Pericardium fibroblast (primary cell): ENCODE data around the gene CHIA. TPM values are rescaled to one million over a fixed set of nuclear protein-coding genes. Genes with fewer than 3 reads are reported as not detected.

Experiments
- total RNA-seq: library from RNA; depleted of rRNA; stranded (reverse); fragments of >200 nt; gene quantifications from 2 replicates; pipeline ENCODE4 v1.2.3, GENCODE V29; 2015

Gene CHIA
- total RNA-seq = not detected in 2 replicates

GRCh38 chr1:111290630-111291029 lies at the start of gene CHIA:
Gene CHIA, plus strand, starts transcription at chr1:111290851. Its CDS starts 19,617 bp downstream, at chr1:111310468.

Other genes starting within 250 kb of the CHIA start
- gene DRAM2, start 150.8 kb upstream of the CHIA start, total RNA-seq = 31.5 and 44.1 TPM in 2 replicates
- 26.0 and 31.0 TPM in 2 replicates for gene CEPT1, start 150.6 kb upstream of the CHIA start, total RNA-seq
- gene DENND2D, start 90.2 kb upstream of the CHIA start, total RNA-seq = 2.6 and 5.3 TPM in 2 replicates
- gene CHI3L2, start 63.1 kb upstream of the CHIA start, total RNA-seq = 0.85 and 8.5 TPM in 2 replicates
- gene OVGP1, start 136.9 kb downstream of the CHIA start, total RNA-seq = 0.47 and 0.51 TPM in 2 replicates
- 15.8 and 24.3 TPM in 2 replicates for gene WDR77, start 158.4 kb downstream of the CHIA start, total RNA-seq
- 196 and 205 TPM in 2 replicates for gene ATP5PB, start 158.6 kb downstream of the CHIA start, total RNA-seq
- gene C1orf162, start 183.1 kb downstream of the CHIA start, total RNA-seq = not detected in 2 replicates
- not detected in 2 replicates for gene ADORA3, start 212.8 kb downstream of the CHIA start, total RNA-seq
- not detected in 2 replicates for gene TMIGD3, start 212.8 kb downstream of the CHIA start, total RNA-seq